HL-60 (cell line): ENCODE data around the gene FAN1.

Source experiments
- CTCF ChIP-seq: IDR thresholded peaks from one replicate; pipeline ENCODE4 v1.5.1; 2011; ENCODE audit warnings: low read length, control low read depth, inconsistent platforms; ENCODE audit not compliant: insufficient read depth
- POLR2AphosphoS5 ChIP-seq: IDR thresholded peaks from 2 replicates; pipeline ENCODE4 v1.6.1; 2012; ENCODE audit warnings: low read depth
- REST ChIP-seq: IDR thresholded peaks from 2 replicates; pipeline ENCODE4 v1.6.1; 2012; ENCODE audit warnings: low read depth; ENCODE audit not compliant: insufficient replicate concordance

DNA sequence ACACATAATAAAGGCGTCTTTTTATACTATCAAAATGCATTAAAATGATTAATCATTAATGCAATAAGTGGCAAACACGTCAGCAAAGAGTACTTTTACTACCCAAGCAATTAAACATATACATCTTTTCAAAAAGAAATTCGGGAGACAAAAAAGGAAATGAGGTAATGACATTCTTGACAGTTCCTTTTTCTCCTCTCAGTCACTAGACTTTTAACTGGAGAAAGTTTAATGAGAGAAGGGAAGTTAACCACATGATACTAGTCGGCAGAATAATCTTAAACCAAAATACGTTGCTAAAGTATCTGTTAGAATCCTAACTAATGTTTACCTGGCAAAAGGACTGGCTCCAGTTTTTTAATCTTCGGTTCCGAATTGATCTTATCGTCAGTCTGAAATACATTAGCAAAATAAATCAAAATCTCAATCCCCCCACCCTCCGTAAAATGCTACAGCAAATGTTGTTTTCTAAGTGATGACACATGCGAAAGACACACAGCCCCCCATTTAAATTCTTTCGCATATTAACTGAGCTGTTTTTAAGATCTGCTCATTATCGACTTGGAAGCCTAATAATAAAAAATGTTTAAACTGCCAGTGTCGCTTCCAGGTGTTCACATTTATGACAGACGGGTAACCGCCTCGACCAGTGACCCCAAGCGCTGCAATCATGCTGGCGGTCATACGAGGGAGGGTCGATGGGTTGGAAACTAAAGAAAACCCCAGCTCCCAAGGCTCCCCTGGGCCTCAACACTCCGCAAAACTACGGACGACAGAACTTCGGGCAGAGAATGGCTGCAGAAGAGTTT lies 86.9 kb downstream of the FAN1 start:
- no peak for TF ChIP-seq REST
- no peak for TF ChIP-seq CTCF
- no peak for TF ChIP-seq POLR2AphosphoS5
